HG02970 (cell line): Measurements from ENCODE around the gene ADAT2.
"Not testable (repeated sequence)": the region's sequence is repeated elsewhere in the genome, so short reads cannot be mapped to it uniquely, and the experiment has no call there.

Experiments
- ATAC-seq: cut with Tn5 transposase; IDR thresholded peaks from one replicate; pipeline ENCODE4 v1.9.1; 2021; ENCODE audit warnings: mild to moderate bottlenecking, moderate library complexity, moderate number of reproducible peaks; ENCODE audit not compliant: unreplicated experiment, low FRiP score

ADAT2 gene

GRCh38 chr6:143450453-143451371, at the start of gene ADAT2, which contains the start of gene PEX3:
TSS of gene ADAT2 (minus strand) at chr6:143450695. CDS start at chr6:143450658, 37 bp downstream.
TSS of gene PEX3 (plus strand) at chr6:143450805. CDS start at chr6:143451043, 238 bp downstream.
- ATAC-seq = peak; percentile 99

- no peak for ATAC-seq
Measured at GRCh38 chr6:143498428-143498827, 47.9 kb upstream of the ADAT2 start.

GRCh38 chr6:143496974-143497373, 46.5 kb upstream of the ADAT2 start:
- ATAC-seq = no peak

GRCh38 chr6:143490775-143491174, 40.3 kb upstream of the ADAT2 start:
- ATAC-seq = no peak

- no peak for ATAC-seq
Measured at GRCh38 chr6:143490244-143490643, 39.7 kb upstream of the ADAT2 start.

- no peak for ATAC-seq
Measured at GRCh38 chr6:143486752-143487151, 36.3 kb upstream of the ADAT2 start.

- ATAC-seq = no peak
Measured at GRCh38 chr6:143485967-143486366, 35.5 kb upstream of the ADAT2 start.

- no peak for ATAC-seq
Measured at GRCh38 chr6:143482593-143482992, 32.1 kb upstream of the ADAT2 start.

GRCh38 chr6:143478479-143479062, 28.1 kb upstream of the ADAT2 start:
- no peak for ATAC-seq

- ATAC-seq = no peak
Measured at GRCh38 chr6:143476545-143476944, 26.1 kb upstream of the ADAT2 start.

- ATAC-seq = no peak
Measured at GRCh38 chr6:143471822-143472221, 21.3 kb upstream of the ADAT2 start.

- not testable (repeated sequence) for ATAC-seq
Measured at GRCh38 chr6:143468823-143469222, 18.3 kb upstream of the ADAT2 start.

- no peak for ATAC-seq
Measured at GRCh38 chr6:143468026-143468425, 17.5 kb upstream of the ADAT2 start.

- no peak for ATAC-seq
Measured at GRCh38 chr6:143465546-143465945, 15.1 kb upstream of the ADAT2 start.

- ATAC-seq = no peak
Measured at GRCh38 chr6:143457563-143458359, 7.3 kb upstream of the ADAT2 start.

GRCh38 chr6:143451531-143451930, 1.0 kb upstream of the ADAT2 start:
- ATAC-seq = no peak

- ATAC-seq = peak; percentile 4
Measured at GRCh38 chr6:143449714-143450452, 612 bp downstream of the ADAT2 start.

GRCh38 chr6:143449082-143449713, 1.3 kb downstream of the ADAT2 start:
- ATAC-seq = no peak

- not testable (repeated sequence) for ATAC-seq
Measured at GRCh38 chr6:143447865-143448264, 2.6 kb downstream of the ADAT2 start.

GRCh38 chr6:143443096-143443495, 7.4 kb downstream of the ADAT2 start:
- no peak for ATAC-seq
